Panc1 (cell line): ENCODE measurements around the gene IKZF4.

Experiments
- POLR2AphosphoS5 ChIP-seq: IDR thresholded peaks from 2 replicates; pipeline ENCODE4 v1.6.1; 2012; ENCODE audit warnings: mild to moderate bottlenecking, low read depth, low read length, moderate library complexity
- SIN3A ChIP-seq: IDR thresholded peaks from 2 replicates; pipeline ENCODE4 v1.6.1; 2012; ENCODE audit warnings: low read depth, mild to moderate bottlenecking, low read length, moderate library complexity, borderline replicate concordance; ENCODE audit not compliant: insufficient read depth
- TF ChIP-seq, protein P1 (sequence below): fragments of 450-650 bp; IDR thresholded peaks from 2 replicates; pipeline ENCODE4 v1.5.1; 2017; ENCODE audit warnings: mild to moderate bottlenecking

DNA sequence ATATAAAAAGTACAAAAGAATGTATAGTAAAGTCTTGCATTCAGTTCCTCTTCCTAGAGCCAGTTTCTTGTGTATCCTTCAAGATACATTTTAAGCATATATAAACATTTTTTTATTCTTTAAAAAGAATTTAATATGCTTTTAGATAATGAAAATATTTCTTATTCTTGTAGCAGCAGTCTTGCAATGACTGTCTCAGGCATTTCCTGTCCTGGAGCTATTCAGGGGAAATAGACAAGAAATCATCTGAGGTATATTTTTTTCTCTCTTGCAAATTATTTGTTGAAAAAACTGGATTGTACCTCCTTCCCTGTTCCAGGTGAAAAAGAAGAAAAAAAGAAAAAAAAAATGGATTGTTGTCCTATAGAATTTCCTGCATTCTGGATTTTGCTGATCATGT, 42.2 kb downstream of the IKZF4 start:
- TF ChIP-seq, protein P1, sequence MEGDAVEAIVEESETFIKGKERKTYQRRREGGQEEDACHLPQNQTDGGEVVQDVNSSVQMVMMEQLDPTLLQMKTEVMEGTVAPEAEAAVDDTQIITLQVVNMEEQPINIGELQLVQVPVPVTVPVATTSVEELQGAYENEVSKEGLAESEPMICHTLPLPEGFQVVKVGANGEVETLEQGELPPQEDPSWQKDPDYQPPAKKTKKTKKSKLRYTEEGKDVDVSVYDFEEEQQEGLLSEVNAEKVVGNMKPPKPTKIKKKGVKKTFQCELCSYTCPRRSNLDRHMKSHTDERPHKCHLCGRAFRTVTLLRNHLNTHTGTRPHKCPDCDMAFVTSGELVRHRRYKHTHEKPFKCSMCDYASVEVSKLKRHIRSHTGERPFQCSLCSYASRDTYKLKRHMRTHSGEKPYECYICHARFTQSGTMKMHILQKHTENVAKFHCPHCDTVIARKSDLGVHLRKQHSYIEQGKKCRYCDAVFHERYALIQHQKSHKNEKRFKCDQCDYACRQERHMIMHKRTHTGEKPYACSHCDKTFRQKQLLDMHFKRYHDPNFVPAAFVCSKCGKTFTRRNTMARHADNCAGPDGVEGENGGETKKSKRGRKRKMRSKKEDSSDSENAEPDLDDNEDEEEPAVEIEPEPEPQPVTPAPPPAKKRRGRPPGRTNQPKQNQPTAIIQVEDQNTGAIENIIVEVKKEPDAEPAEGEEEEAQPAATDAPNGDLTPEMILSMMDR = no peak
- TF ChIP-seq SIN3A = no peak
- TF ChIP-seq POLR2AphosphoS5 = no peak
